ENCODE data around the gene OPA3.

DNA sequence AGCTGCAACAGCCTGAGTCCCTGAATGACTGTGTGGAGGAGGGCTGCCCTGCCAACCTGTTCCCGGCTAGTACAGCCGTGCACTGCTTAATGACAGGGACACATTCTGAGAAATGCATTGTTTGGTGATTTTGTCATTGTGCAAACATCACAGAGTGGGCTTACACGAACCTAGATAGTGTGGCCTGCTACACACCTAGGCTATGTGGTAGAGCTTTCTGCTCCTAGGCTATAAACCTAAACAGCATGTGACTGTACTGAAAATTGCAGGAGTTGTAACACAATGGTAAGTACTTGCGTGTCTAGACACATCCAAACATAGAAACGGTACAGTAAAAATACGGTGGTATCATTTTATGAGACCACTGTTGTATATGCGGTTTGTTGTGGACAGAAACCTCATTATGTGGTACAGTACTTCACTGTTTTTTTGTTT lies 42.4 kb downstream of the OPA3 start:
- TF ChIP-seq, protein P1, sequence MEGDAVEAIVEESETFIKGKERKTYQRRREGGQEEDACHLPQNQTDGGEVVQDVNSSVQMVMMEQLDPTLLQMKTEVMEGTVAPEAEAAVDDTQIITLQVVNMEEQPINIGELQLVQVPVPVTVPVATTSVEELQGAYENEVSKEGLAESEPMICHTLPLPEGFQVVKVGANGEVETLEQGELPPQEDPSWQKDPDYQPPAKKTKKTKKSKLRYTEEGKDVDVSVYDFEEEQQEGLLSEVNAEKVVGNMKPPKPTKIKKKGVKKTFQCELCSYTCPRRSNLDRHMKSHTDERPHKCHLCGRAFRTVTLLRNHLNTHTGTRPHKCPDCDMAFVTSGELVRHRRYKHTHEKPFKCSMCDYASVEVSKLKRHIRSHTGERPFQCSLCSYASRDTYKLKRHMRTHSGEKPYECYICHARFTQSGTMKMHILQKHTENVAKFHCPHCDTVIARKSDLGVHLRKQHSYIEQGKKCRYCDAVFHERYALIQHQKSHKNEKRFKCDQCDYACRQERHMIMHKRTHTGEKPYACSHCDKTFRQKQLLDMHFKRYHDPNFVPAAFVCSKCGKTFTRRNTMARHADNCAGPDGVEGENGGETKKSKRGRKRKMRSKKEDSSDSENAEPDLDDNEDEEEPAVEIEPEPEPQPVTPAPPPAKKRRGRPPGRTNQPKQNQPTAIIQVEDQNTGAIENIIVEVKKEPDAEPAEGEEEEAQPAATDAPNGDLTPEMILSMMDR (IDR thresholded peaks at IDR 0.05; ENCODE audit: poor library complexity, severe bottlenecking) = no peak
- TF ChIP-seq EZH2 (IDR thresholded peaks at IDR 0.05; ENCODE audit: borderline replicate concordance, insufficient read depth, low read length, poor library complexity, severe bottlenecking) = no peak
- TF ChIP-seq MXI1 (conservative IDR thresholded peaks at IDR 0.05; ENCODE audit: poor library complexity, severe bottlenecking) = no peak
- TF ChIP-seq EP300 (conservative IDR thresholded peaks at IDR 0.05; ENCODE audit: poor library complexity, severe bottlenecking) = no peak
- TF ChIP-seq TAF1 (IDR thresholded peaks at IDR 0.05; ENCODE audit: low read depth) = no peak
- no peak for TF ChIP-seq POLR2AphosphoS5 (IDR thresholded peaks at IDR 0.05)
- no peak for TF ChIP-seq RAD21 (conservative IDR thresholded peaks at IDR 0.05)
- no peak for TF ChIP-seq SMC3 (conservative IDR thresholded peaks at IDR 0.05; ENCODE audit: poor library complexity)

Data from neural cell (in vitro differentiated cells).